CD8-positive, alpha-beta memory T cell (primary cell): ENCODE data around the gene CA5A. TPM values are rescaled to one million over a fixed set of nuclear protein-coding genes. Genes with fewer than 3 reads are reported as not detected.
"Not testable (repeated sequence)": the region's sequence is repeated elsewhere in the genome, so short reads cannot be mapped to it uniquely, and the experiment has no call there.

Experiments
- CTCF ChIA-PET: fragments of 350-600 bp; sonication (Branson Sonifier 250); formaldehyde crosslinking; loops from one replicate; lab custom pipeline; 2021; ENCODE audit warnings: antibody characterized with exemption; lab: Charles Lee
- POLR2A ChIA-PET: fragments of 350-600 bp; sonication (Branson Sonifier 250); formaldehyde crosslinking; loops from one replicate; lab custom pipeline; 2021; ENCODE audit warnings: antibody characterized with exemption; lab: Charles Lee
- DNase-seq, 5 donors: peaks; one replicate each; pipeline versions ENCODE4 v3.0.0 to v3.0.0-alpha.2; 2020 to 2022; ENCODE audit warnings: mixed read lengths in 1 of 5
- H3K27ac ChIP-seq: one replicate; pipeline ENCODE4 v1.7.0; 2013; ENCODE audit warnings: low read depth, mild to moderate bottlenecking, low read length, moderate library complexity
- H3K27me3 ChIP-seq: 2 replicates; pipeline ENCODE4 v1.7.0; 2013; ENCODE audit warnings: low read length, mild to moderate bottlenecking; ENCODE audit not compliant: insufficient read depth, poor library complexity, severe bottlenecking
- H3K36me3 ChIP-seq: 2 replicates; pipeline ENCODE4 v1.7.0; 2013; ENCODE audit warnings: mild to moderate bottlenecking, low read length, moderate library complexity; ENCODE audit not compliant: insufficient read depth
- H3K4me1 ChIP-seq: 2 replicates; pipeline ENCODE4 v1.7.0; 2013; ENCODE audit warnings: mild to moderate bottlenecking, low read length, moderate library complexity; ENCODE audit not compliant: insufficient read depth
- H3K4me3 ChIP-seq: 2 replicates; pipeline ENCODE4 v1.7.0; 2013; ENCODE audit warnings: mild to moderate bottlenecking, low read length
- H3K9me3 ChIP-seq: 2 replicates; pipeline ENCODE4 v1.7.0; 2013; ENCODE audit warnings: mild to moderate bottlenecking, low read length
- H3K27ac Mint-ChIP-seq, 8 donors: one replicate each; pipeline ENCODE4 v1.8.0; 2020 to 2021; ENCODE audit warnings: mixed read lengths in 8 of 8, mild to moderate bottlenecking in 6 of 8, inconsistent platforms in 3 of 8, moderate library complexity in 3 of 8
- H3K27me3 Mint-ChIP-seq, 2 donors: one replicate each; pipeline ENCODE4 v1.8.0; 2020 to 2021; ENCODE audit warnings: mixed read lengths in 2 of 2, mild to moderate bottlenecking in 1 of 2, moderate library complexity in 1 of 2
- H3K36me3 Mint-ChIP-seq, 3 donors: one replicate each; pipeline ENCODE4 v1.8.0; 2020 to 2021; ENCODE audit warnings: mixed read lengths in 3 of 3, inconsistent platforms in 1 of 3, mild to moderate bottlenecking in 1 of 3
- H3K4me1 Mint-ChIP-seq, 3 donors: one replicate each; pipeline ENCODE4 v1.8.0; 2020 to 2021; ENCODE audit warnings: mixed read lengths in 3 of 3, inconsistent platforms in 1 of 3, mild to moderate bottlenecking in 1 of 3
- H3K4me3 Mint-ChIP-seq, 7 donors: one replicate each; pipeline ENCODE4 v1.8.0; 2020 to 2021; ENCODE audit warnings: mixed read lengths in 7 of 7, mild to moderate bottlenecking in 6 of 7, moderate library complexity in 4 of 7, inconsistent platforms in 2 of 7
- H3K9me3 Mint-ChIP-seq, 5 donors: one replicate each; pipeline ENCODE4 v1.8.0; 2020 to 2022; ENCODE audit warnings: mixed read lengths in 5 of 5, mild to moderate bottlenecking in 3 of 5, moderate library complexity in 2 of 5, inconsistent platforms in 1 of 5
- polyA plus RNA-seq: library from polyadenylated mRNA; unstranded; fragments of 300-500 nt; fragmentation: Illumina TruSeq; gene quantifications from one replicate; pipeline ENCODE4 v1.2.3, GENCODE V29; 2021
- total RNA-seq, 2 experiments: library from RNA; stranded (reverse); gene quantifications; one replicate each; pipeline ENCODE4 v1.2.3, GENCODE V29; 2021

CA5A gene
- total and polyA plus RNA-seq, 3 experiments from 2014 or later = not detected

- H3K4me3 Mint-ChIP-seq, POLR2A ChIA-PET, H3K27me3 Mint-ChIP-seq, H3K4me1 ChIP-seq, H3K27ac ChIP-seq, H3K9me3 Mint-ChIP-seq, H3K27ac Mint-ChIP-seq, DNase-seq, H3K4me1 Mint-ChIP-seq, H3K36me3 ChIP-seq, H3K36me3 Mint-ChIP-seq, H3K4me3 ChIP-seq, H3K27me3 ChIP-seq, H3K9me3 ChIP-seq: not testable (repeated sequence)
- CTCF ChIA-PET = interaction anchor here (1.6 to 10.1 kb wide), 3 partner anchors 61 to 134 kb away, joined by 5 to 68 read pairs (median 16); no protein-coding TSS in a partner anchor
Measured at GRCh38 chr16:87911106-87911763, 25.1 kb downstream of the CA5A start.

- H3K9me3 ChIP-seq, H3K36me3 ChIP-seq, POLR2A ChIA-PET, H3K27me3 ChIP-seq, H3K9me3 Mint-ChIP-seq, H3K4me1 Mint-ChIP-seq, H3K36me3 Mint-ChIP-seq, H3K4me1 ChIP-seq, H3K27me3 Mint-ChIP-seq, H3K4me3 ChIP-seq, H3K27ac ChIP-seq: not testable (repeated sequence)
- peak overlapping the region in 3 of 8 donors; percentile 65 to 85 (median 72) for H3K27ac Mint-ChIP-seq
- CTCF ChIA-PET = interaction anchor here (0.7 to 10.1 kb wide), 12 partner anchors 8 to 141 kb away, joined by 3 to 68 read pairs (median 5); no protein-coding TSS in a partner anchor
- peak overlapping the region in 1 of 7 donors; percentile 8 for H3K4me3 Mint-ChIP-seq
- DNase-seq = peak; percentile 57 to 80 (median 69)
Measured at GRCh38 chr16:87909203-87909935, 27.0 kb downstream of the CA5A start.

- H3K4me1 Mint-ChIP-seq, H3K9me3 Mint-ChIP-seq, H3K36me3 Mint-ChIP-seq, H3K27ac Mint-ChIP-seq, H3K4me1 ChIP-seq, H3K9me3 ChIP-seq, H3K4me3 ChIP-seq, H3K27ac ChIP-seq, H3K27me3 Mint-ChIP-seq, H3K36me3 ChIP-seq, H3K27me3 ChIP-seq, H3K4me3 Mint-ChIP-seq, DNase-seq: not testable (repeated sequence)
- POLR2A ChIA-PET = interaction anchor here (0.7 kb wide), 1 partner anchor 11 kb away, joined by 5 read pairs; no protein-coding TSS in a partner anchor
- CTCF ChIA-PET = interaction anchor here (0.9 to 10.1 kb wide), 8 partner anchors 11 to 138 kb away, joined by 3 to 68 read pairs (median 4); no protein-coding TSS in a partner anchor
Measured at GRCh38 chr16:87908101-87908500, 28.2 kb downstream of the CA5A start.

- H3K27me3 ChIP-seq, H3K4me1 Mint-ChIP-seq, H3K36me3 ChIP-seq, H3K9me3 Mint-ChIP-seq, DNase-seq, H3K27ac ChIP-seq, H3K4me3 Mint-ChIP-seq, H3K9me3 ChIP-seq, H3K36me3 Mint-ChIP-seq, H3K4me1 ChIP-seq, POLR2A ChIA-PET, H3K27me3 Mint-ChIP-seq, H3K27ac Mint-ChIP-seq, H3K4me3 ChIP-seq: not testable (repeated sequence)
- CTCF ChIA-PET = interaction anchor here (0.8 to 10.1 kb wide), 4 partner anchors 10 to 125 kb away, joined by 3 to 68 read pairs (median 6); no protein-coding TSS in a partner anchor
Measured at GRCh38 chr16:87905521-87905920, 30.8 kb downstream of the CA5A start.

- H3K4me3 ChIP-seq, H3K9me3 ChIP-seq, H3K36me3 Mint-ChIP-seq, H3K36me3 ChIP-seq, H3K4me1 ChIP-seq, H3K27me3 ChIP-seq, H3K27ac ChIP-seq, H3K9me3 Mint-ChIP-seq, POLR2A ChIA-PET, H3K27me3 Mint-ChIP-seq, H3K4me3 Mint-ChIP-seq, H3K4me1 Mint-ChIP-seq, DNase-seq: not testable (repeated sequence)
- CTCF ChIA-PET = interaction anchor here (2.5 to 10.1 kb wide), 2 partner anchors 9 to 125 kb away, joined by 7 to 68 read pairs; no protein-coding TSS in a partner anchor
- peak overlapping the region in 1 of 8 donors; percentile 26 for H3K27ac Mint-ChIP-seq
Measured at GRCh38 chr16:87904963-87905362, 31.4 kb downstream of the CA5A start.

- H3K4me3 ChIP-seq, H3K9me3 ChIP-seq, POLR2A ChIA-PET, H3K27me3 ChIP-seq, H3K36me3 ChIP-seq, DNase-seq, H3K36me3 Mint-ChIP-seq, H3K27ac ChIP-seq, H3K4me3 Mint-ChIP-seq, H3K27me3 Mint-ChIP-seq, H3K9me3 Mint-ChIP-seq, H3K27ac Mint-ChIP-seq: not testable (repeated sequence)
- CTCF ChIA-PET = interaction anchor here (0.9 to 1.3 kb wide), 4 partner anchors 29 to 121 kb away, joined by 3 to 4 read pairs (median 3); partner anchors contain the start of gene BANP
- peaks cover 29 to 35% (median 29%) of the 10 kb centered on the region in 3 donors for H3K4me1 Mint-ChIP-seq
- H3K4me1 ChIP-seq = peaks cover 31% of the 10 kb centered on the region
Measured at GRCh38 chr16:87900489-87900888, 35.8 kb downstream of the CA5A start.

- POLR2A ChIA-PET = interaction anchor here (0.6 to 0.7 kb wide), 2 partner anchors 11 to 53 kb away, joined by 3 to 5 read pairs; partner anchors contain the start of gene BANP
- Histone ChIP-seq H3K27me3 (no peaks in the 10 kb centered on the region), H3K4me1 (peaks cover 34% of the 10 kb centered on the region), H3K27ac (no peak overlapping the region), H3K9me3 (no peaks in the 10 kb centered on the region), H3K36me3 (no peaks in the 10 kb centered on the region), H3K4me3 (peak overlapping the region; percentile 28)
- Mint-ChIP-seq H3K4me1 (peaks cover 31 to 41% (median 33%) of the 10 kb centered on the region in 3 donors), H3K27ac (peak overlapping the region; percentile 75 to 98 (median 90)), H3K36me3 (no peaks in the 10 kb centered on the region), H3K27me3 (no peaks in the 10 kb centered on the region), H3K9me3 (no peaks in the 10 kb centered on the region), H3K4me3 (peak overlapping the region; percentile 5 to 80 (median 65))
- CTCF ChIA-PET = interaction anchor here (1.2 to 4.0 kb wide), 6 partner anchors 10 to 119 kb away, joined by 3 to 21 read pairs (median 4); no protein-coding TSS in a partner anchor
- peak in 4 of 5 donors; percentile 18 to 72 (median 30) for DNase-seq
Measured at GRCh38 chr16:87897521-87898505, 38.5 kb downstream of the CA5A start.
